CD4-positive, CD25-positive, alpha-beta regulatory T cell (primary cell): ENCODE data around the gene CREBBP. TPM values are rescaled to one million over a fixed set of nuclear protein-coding genes. Genes with fewer than 3 reads are reported as not detected.

Experiments used
- ATAC-seq, 2 donors: fragments of 150-1000 bp; cut with Tn5 transposase; one replicate each; pipeline ENCODE4 v1.10.0; 2021; ENCODE audit warnings: low read depth in 2 of 2, moderate number of reproducible peaks in 2 of 2, moderate library complexity in 1 of 2
- DNase-seq, 3 donors: peaks; one replicate each; pipeline versions ENCODE4 v3.0.0 to v3.0.0-alpha.2; 2012 to 2022; ENCODE audit warnings: mixed read lengths in 1 of 3
- H3K27ac ChIP-seq: one replicate; pipeline ENCODE4 v1.7.0; 2013; ENCODE audit warnings: mild to moderate bottlenecking, low read length; ENCODE audit not compliant: insufficient read depth, poor library complexity, severe bottlenecking
- H3K27me3 ChIP-seq: one replicate; pipeline ENCODE4 v1.7.0; 2013; ENCODE audit warnings: low read length; ENCODE audit not compliant: control insufficient read depth, insufficient read depth
- H3K36me3 ChIP-seq: one replicate; pipeline ENCODE4 v1.7.0; 2013; ENCODE audit warnings: mild to moderate bottlenecking, low read length, moderate library complexity; ENCODE audit not compliant: control insufficient read depth, insufficient read depth
- H3K4me1 ChIP-seq: 2 replicates; pipeline ENCODE4 v1.7.0; 2013; ENCODE audit warnings: mild to moderate bottlenecking, low read length; ENCODE audit not compliant: insufficient read depth, control insufficient read depth, poor library complexity, severe bottlenecking
- H3K4me3 ChIP-seq: one replicate; pipeline ENCODE4 v1.7.0; 2013; ENCODE audit warnings: low read depth, mild to moderate bottlenecking, low read length, moderate library complexity
- H3K9me3 ChIP-seq, 2 experiments: 1 replicate in 1 of 2; 2 replicates in 1 of 2; pipeline ENCODE4 v1.7.0; 2013; ENCODE audit warnings: low read length in 2 of 2, mild to moderate bottlenecking in 1 of 2, moderate library complexity in 1 of 2; ENCODE audit not compliant: control insufficient read depth in 2 of 2
- H3K27ac Mint-ChIP-seq, 3 donors: one replicate each; pipeline ENCODE4 v1.8.0; 2020 to 2022; ENCODE audit warnings: mild to moderate bottlenecking in 3 of 3, mixed read lengths in 3 of 3, moderate library complexity in 2 of 3
- H3K27me3 Mint-ChIP-seq: one replicate; pipeline ENCODE4 v1.8.0; 2022; ENCODE audit warnings: mild to moderate bottlenecking, mixed read lengths
- H3K36me3 Mint-ChIP-seq: one replicate; pipeline ENCODE4 v1.8.0; 2020; ENCODE audit warnings: mixed read lengths
- H3K4me1 Mint-ChIP-seq, 4 donors: one replicate each; pipeline ENCODE4 v1.8.0; 2020 to 2022; ENCODE audit warnings: mixed read lengths in 4 of 4, mild to moderate bottlenecking in 1 of 4
- H3K4me3 Mint-ChIP-seq, 4 donors: one replicate each; pipeline ENCODE4 v1.8.0; 2020 to 2022; ENCODE audit warnings: mild to moderate bottlenecking in 4 of 4, mixed read lengths in 4 of 4, moderate library complexity in 3 of 4
- H3K9me3 Mint-ChIP-seq, 7 donors: one replicate each; pipeline ENCODE4 v1.8.0; 2020 to 2022; ENCODE audit warnings: mixed read lengths in 7 of 7, mild to moderate bottlenecking in 3 of 7, moderate library complexity in 2 of 7
- polyA plus RNA-seq, 4 donors: library from polyadenylated mRNA; unstranded; fragments of 300-500 nt; fragmentation: Illumina TruSeq; gene quantifications; one replicate each; pipeline ENCODE4 v1.2.3, GENCODE V29; 2021
- total RNA-seq: library from RNA; stranded (reverse); gene quantifications from one replicate; pipeline ENCODE4 v1.2.3, GENCODE V29; 2022

Gene CREBBP
- total and polyA plus RNA-seq, 5 donors from 2014 or later = 3.3 to 192 (median 4.1) TPM

- Mint-ChIP-seq H3K9me3 (no peaks in the 10 kb centered on the region), H3K27ac (no peak overlapping the region), H3K36me3 (peaks cover 37% of the 10 kb centered on the region), H3K4me1 (peaks cover 0 to 18% (median 5%) of the 10 kb centered on the region in 4 donors), H3K4me3 (no peak overlapping the region), H3K27me3 (no peaks in the 10 kb centered on the region)
- H3K9me3 ChIP-seq = no peaks in the 10 kb centered on the region
- H3K4me3 ChIP-seq = no peak overlapping the region
- no peak overlapping the region for H3K27ac ChIP-seq
- H3K36me3 ChIP-seq = peaks cover 83% of the 10 kb centered on the region
- H3K27me3 ChIP-seq = no peaks in the 10 kb centered on the region
- no peaks in the 10 kb centered on the region for H3K4me1 ChIP-seq
- ATAC-seq = no peak
- no peak for DNase-seq
Measured at GRCh38 chr16:3754772-3755171, 125.7 kb downstream of the CREBBP start.

DNA sequence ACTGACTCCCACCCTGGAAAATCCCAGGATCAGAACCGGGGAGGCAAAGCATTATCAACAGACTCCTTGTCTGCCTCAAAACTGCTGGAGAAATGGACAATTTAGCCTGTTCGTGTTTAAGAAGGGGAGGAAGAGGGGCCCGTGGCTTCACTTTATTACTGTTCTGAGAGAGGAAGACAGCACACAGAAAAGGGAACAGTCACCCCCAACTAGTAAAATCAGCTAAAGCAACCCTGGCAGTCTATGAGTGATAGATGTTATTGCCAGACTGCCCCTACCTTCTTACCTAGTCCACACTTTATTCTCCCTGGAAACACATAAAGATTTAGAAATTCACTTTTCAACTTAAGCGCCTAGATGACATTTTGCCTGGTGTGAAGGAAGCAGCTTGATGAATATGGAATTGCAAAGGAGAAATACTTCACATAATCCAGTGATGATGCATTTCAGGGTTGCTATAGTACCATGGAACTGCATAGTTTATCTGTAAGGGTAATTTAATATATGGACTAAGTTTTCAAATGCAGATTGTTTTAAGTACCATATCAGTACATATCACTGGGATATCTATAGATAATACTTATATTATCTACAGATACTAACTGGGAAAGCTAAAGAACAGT, 126.3 kb downstream of the CREBBP start:
- no peaks in the 10 kb centered on the region for H3K27me3 ChIP-seq
- no peak overlapping the region for H3K27ac ChIP-seq
- ATAC-seq = no peak
- peaks cover 81% of the 10 kb centered on the region for H3K36me3 ChIP-seq
- H3K4me1 ChIP-seq = no peaks in the 10 kb centered on the region
- DNase-seq = no peak
- H3K36me3 Mint-ChIP-seq = peaks cover 37% of the 10 kb centered on the region
- H3K27ac Mint-ChIP-seq = no peak overlapping the region
- H3K27me3 Mint-ChIP-seq = no peaks in the 10 kb centered on the region
- H3K9me3 Mint-ChIP-seq = no peaks in the 10 kb centered on the region
- no peak overlapping the region for H3K4me3 Mint-ChIP-seq
- no peaks in the 10 kb centered on the region for H3K9me3 ChIP-seq
- H3K4me3 ChIP-seq = no peak overlapping the region
- peaks cover 0 to 20% (median 6%) of the 10 kb centered on the region in 4 donors for H3K4me1 Mint-ChIP-seq

- Histone ChIP-seq H3K4me1 (no peaks in the 10 kb centered on the region), H3K27ac (no peak overlapping the region), H3K36me3 (peaks cover 78% of the 10 kb centered on the region), H3K9me3 (no peaks in the 10 kb centered on the region), H3K27me3 (no peaks in the 10 kb centered on the region), H3K4me3 (no peak overlapping the region)
- Mint-ChIP-seq H3K27me3 (no peaks in the 10 kb centered on the region), H3K4me1 (peaks cover 0 to 20% (median 6%) of the 10 kb centered on the region in 4 donors), H3K9me3 (no peaks in the 10 kb centered on the region), H3K36me3 (peaks cover 40% of the 10 kb centered on the region), H3K27ac (no peak overlapping the region), H3K4me3 (no peak overlapping the region)
- DNase-seq (no peak), ATAC-seq (no peak)
Measured at GRCh38 chr16:3752984-3753383, 127.5 kb downstream of the CREBBP start.

- Mint-ChIP-seq H3K27me3 (no peaks in the 10 kb centered on the region), H3K36me3 (peaks cover 33% of the 10 kb centered on the region), H3K4me3 (no peak overlapping the region), H3K27ac (peak overlapping the region in 1 of 3 donors; percentile 31), H3K4me1 (peaks cover 0 to 20% (median 6%) of the 10 kb centered on the region in 4 donors), H3K9me3 (no peaks in the 10 kb centered on the region)
- no peak overlapping the region for H3K27ac ChIP-seq
- ATAC-seq = no peak
- H3K27me3 ChIP-seq = no peaks in the 10 kb centered on the region
- no peaks in the 10 kb centered on the region for H3K9me3 ChIP-seq
- H3K4me3 ChIP-seq = no peak overlapping the region
- no peaks in the 10 kb centered on the region for H3K4me1 ChIP-seq
- H3K36me3 ChIP-seq = peaks cover 75% of the 10 kb centered on the region
- no peak for DNase-seq
Measured at GRCh38 chr16:3751878-3752277, 128.6 kb downstream of the CREBBP start.

- Mint-ChIP-seq H3K4me1 (peaks cover 3 to 20% (median 5%) of the 10 kb centered on the region in 4 donors), H3K27me3 (peaks cover 4% of the 10 kb centered on the region), H3K9me3 (no peaks in the 10 kb centered on the region), H3K4me3 (no peak overlapping the region), H3K27ac (peak overlapping the region in 1 of 3 donors; percentile 74), H3K36me3 (peaks cover 38% of the 10 kb centered on the region)
- Histone ChIP-seq H3K4me1 (no peaks in the 10 kb centered on the region), H3K27me3 (no peaks in the 10 kb centered on the region), H3K4me3 (no peak overlapping the region), H3K27ac (no peak overlapping the region), H3K36me3 (peaks cover 78% of the 10 kb centered on the region), H3K9me3 (no peaks in the 10 kb centered on the region)
- DNase-seq (no peak), ATAC-seq (no peak)
Measured at GRCh38 chr16:3748307-3748706, 132.2 kb downstream of the CREBBP start.

DNA sequence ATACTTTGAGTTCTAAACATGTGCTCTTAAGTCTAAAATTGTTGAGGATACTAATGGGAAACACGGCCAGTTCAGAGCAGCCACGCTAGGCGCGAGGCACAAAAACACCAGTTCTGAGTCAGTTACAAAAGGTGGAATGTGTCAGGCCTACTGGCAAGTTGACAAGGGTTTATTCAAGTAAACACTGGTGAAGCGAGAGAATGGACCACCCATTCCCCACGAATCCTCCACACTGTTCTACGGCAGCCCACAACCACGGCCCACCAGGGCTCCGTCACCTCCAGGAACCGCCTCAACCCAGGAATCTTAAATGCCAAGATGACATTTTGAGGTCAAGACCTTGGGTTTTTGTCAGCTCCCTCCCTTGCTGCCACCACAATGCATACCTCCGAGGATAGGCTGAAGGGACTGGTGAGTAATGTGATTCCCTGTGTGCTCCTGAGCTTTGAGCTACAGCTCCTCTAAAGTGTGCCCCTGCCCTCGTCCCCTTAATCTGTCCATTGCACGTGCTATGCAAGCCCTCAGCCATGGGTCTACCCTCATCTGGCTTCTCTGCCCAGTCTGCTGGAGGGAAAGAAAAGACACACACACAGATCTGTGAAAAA, 134.7 kb downstream of the CREBBP start:
- Mint-ChIP-seq H3K9me3 (no peaks in the 10 kb centered on the region), H3K27ac (peak overlapping the region in 1 of 3 donors; percentile 48), H3K36me3 (peaks cover 39% of the 10 kb centered on the region), H3K27me3 (peaks cover 4% of the 10 kb centered on the region), H3K4me3 (no peak overlapping the region), H3K4me1 (peaks cover 3 to 9% (median 6%) of the 10 kb centered on the region in 4 donors)
- no peak for ATAC-seq
- H3K4me1 ChIP-seq = no peaks in the 10 kb centered on the region
- no peak overlapping the region for H3K27ac ChIP-seq
- H3K27me3 ChIP-seq = no peaks in the 10 kb centered on the region
- H3K36me3 ChIP-seq = peaks cover 86% of the 10 kb centered on the region
- no peak for DNase-seq
- H3K9me3 ChIP-seq = no peaks in the 10 kb centered on the region
- H3K4me3 ChIP-seq = no peak overlapping the region

- H3K36me3 Mint-ChIP-seq = peaks cover 41% of the 10 kb centered on the region
- Histone ChIP-seq H3K27me3 (no peaks in the 10 kb centered on the region), H3K4me3 (no peak overlapping the region), H3K36me3 (peaks cover 92% of the 10 kb centered on the region), H3K4me1 (no peaks in the 10 kb centered on the region), H3K27ac (no peak overlapping the region), H3K9me3 (no peaks in the 10 kb centered on the region)
- no peak overlapping the region for H3K27ac Mint-ChIP-seq
- no peak for ATAC-seq
- no peak for DNase-seq
- H3K4me1 Mint-ChIP-seq = peaks cover 0 to 9% (median 2%) of the 10 kb centered on the region in 4 donors
- H3K27me3 Mint-ChIP-seq = peaks cover 4% of the 10 kb centered on the region
- H3K9me3 Mint-ChIP-seq = no peaks in the 10 kb centered on the region
- no peak overlapping the region for H3K4me3 Mint-ChIP-seq
Measured at GRCh38 chr16:3744018-3744417, 136.5 kb downstream of the CREBBP start.

DNA sequence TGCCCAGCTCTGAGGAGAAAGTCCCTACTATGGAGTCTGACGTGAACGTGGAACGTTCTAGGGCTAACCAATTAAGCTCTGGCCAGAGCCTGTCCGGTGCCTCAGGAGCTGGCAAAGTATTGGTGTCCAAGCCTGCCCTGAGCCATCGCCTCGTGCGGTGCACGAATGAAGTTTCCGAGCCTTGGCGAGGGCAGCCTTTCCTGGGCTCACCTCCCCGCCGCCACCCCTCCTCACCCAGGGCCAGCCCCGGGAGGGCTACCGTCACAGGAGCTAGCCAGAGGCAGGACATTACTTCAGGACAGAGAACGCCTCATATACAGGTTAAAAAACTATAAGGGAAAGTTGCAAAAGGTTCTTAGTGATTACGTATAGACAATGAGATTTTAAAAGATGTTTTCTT, 139.6 kb downstream of the CREBBP start:
- ATAC-seq (no peak), DNase-seq (no peak)
- no peak overlapping the region for H3K27ac ChIP-seq
- H3K9me3 Mint-ChIP-seq = no peaks in the 10 kb centered on the region
- H3K27ac Mint-ChIP-seq = no peak overlapping the region
- peaks cover 0 to 9% (median 2%) of the 10 kb centered on the region in 4 donors for H3K4me1 Mint-ChIP-seq
- H3K36me3 Mint-ChIP-seq = peaks cover 48% of the 10 kb centered on the region
- no peak overlapping the region for H3K4me3 Mint-ChIP-seq
- no peaks in the 10 kb centered on the region for H3K9me3 ChIP-seq
- no peaks in the 10 kb centered on the region for H3K4me1 ChIP-seq
- H3K4me3 ChIP-seq = no peak overlapping the region
- H3K27me3 ChIP-seq = no peaks in the 10 kb centered on the region
- H3K36me3 ChIP-seq = peaks cover 96% of the 10 kb centered on the region
- H3K27me3 Mint-ChIP-seq = peaks cover 4% of the 10 kb centered on the region
